GM19035 (cell line): ENCODE measurements around the gene LRCH2.
"Not testable (repeated sequence)": the region's sequence is repeated elsewhere in the genome, so short reads cannot be mapped to it uniquely, and the experiment has no call there.

Experiments used
- ATAC-seq: cut with Tn5 transposase; IDR thresholded peaks from one replicate; pipeline ENCODE4 v1.9.1; 2021; ENCODE audit not compliant: unreplicated experiment

The LRCH2 gene

DNA sequence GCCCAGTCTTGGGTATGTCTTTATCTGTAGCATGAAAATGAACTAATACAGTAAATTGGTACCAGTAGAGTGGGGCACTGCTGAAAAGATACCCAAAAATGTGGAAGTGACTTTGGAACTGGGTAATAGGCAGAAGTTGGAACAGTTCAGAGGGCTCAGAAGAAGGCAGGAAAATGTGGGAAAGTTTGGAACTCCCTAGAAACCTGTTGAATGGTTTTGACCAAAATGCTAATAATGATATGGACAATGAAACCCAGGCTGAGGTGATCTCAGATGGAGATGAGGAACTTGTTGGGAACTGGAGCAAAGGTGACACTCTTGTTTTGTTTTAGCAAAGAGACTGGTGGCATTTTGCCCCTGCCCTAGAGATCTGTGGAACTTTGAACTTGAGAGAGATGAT, 24.3 kb downstream of the LRCH2 start:
- ATAC-seq, result not testable (repeated sequence)

DNA sequence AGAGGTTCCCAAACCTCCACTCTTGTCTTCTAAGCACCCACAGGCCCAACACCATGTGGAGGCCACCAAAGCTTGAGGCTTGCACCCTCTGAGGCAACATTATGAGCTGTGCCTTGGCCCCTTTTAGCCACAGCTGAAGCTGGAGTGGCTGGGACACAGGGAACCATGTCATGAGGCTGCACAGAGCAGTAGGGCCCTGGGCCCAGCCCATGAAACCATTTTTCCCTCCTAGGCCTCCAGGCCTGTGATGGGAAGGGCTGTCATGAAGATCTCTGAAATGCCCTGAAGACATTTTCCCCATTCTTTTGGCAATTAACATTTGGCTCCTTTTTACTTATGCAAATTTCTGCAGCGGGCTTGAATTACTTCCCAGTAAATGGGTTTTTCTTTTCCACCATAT, 29.9 kb downstream of the LRCH2 start:
- no peak for ATAC-seq

DNA sequence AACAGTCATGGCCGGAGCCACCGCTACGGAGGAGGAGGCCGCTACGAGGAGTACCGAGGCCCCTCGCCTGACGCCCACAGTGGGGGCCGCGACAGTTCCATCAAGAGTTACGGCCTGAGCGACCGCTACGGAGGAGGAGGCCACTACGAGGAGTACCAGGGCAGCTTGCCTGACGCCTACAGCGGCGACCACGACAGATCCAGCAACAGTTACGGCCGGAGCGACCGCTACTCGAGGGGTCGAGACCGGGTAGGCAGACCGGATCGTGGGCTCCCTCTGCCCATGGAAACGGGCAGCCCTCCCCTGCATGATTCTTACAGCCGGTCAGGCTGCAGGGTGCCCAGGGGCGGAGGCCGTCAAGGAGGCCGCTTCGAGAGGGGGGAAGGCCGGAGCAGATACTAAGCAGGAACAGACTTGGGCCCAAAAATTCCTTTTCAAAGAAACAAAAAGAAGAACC, 41.6 kb downstream of the LRCH2 start:
- ATAC-seq, result no peak

DNA sequence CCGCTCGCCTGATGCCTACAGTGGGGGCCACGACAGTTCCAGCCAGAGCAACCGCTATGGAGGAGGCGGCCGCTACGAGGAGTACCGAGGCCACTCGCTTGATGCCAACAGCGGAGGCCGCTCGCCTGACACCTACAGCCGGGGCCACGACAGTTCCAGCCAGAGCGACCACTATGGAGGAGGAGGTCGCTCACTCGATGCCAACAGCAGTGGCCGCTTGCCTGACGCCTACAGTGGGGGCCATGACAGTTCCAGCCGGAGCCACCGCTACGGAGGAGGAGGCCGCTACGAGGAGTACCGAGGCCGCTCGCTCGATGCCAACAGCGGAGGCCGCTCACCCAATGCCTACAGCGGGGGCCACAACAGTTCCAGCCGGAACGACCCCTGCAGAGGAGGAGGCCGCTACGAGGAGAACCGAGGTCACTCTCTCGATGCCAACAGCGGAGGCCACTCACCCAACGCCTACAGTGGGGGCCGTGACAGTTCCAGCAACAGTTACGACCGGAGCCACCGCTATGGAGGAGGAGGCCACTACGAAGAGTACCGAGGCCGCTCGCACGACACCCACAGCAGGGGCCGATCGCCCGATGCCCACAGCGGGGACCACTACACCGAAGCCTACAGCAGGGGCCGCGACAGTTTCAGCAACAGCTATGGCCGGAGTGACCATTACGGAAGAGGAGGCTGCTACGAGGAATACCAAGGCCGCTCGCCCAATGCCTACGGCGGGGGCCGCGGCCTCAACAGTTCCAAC, 42.2 kb downstream of the LRCH2 start:
- no peak for ATAC-seq

DNA sequence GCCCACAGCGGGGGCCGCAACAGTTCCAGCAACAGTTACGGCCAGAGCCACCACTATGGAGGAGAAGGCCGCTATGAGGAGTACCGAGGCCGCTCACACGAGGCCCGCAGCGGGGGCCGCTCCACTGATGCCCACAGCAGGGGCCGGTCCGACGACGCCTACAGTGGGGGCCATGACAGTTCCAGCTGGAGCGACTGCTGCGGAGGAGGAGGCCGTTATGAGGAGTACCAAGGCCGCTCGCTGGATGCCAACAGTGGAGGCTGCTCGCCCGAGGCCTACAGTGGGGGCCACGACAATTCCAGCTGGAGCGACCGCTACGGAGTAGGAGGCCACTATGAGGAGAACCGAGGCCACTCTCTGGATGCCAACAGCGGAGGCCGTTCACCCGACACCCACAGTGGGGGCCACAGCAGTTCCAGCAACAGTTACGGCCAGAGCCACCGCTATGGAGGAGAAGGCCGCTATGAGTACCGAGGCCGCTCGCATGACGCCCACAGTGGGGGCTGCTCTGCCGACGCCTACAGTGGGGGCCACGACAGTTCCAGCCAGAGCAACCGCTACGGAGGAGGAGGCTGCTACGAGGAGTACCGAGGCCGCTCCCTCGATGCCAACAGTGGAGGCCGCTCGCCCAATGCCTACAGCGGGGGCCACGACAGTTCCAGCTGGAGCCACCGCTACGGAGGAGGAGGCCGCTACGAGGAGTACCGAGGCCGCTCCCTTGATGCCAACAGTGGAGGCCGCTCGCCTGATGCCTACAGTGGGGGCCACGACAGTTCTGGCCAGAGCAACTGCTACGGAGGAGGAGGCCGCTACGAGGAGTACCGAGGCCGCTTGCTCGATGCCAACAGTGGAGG, 43.0 kb downstream of the LRCH2 start:
- ATAC-seq, result no peak

DNA sequence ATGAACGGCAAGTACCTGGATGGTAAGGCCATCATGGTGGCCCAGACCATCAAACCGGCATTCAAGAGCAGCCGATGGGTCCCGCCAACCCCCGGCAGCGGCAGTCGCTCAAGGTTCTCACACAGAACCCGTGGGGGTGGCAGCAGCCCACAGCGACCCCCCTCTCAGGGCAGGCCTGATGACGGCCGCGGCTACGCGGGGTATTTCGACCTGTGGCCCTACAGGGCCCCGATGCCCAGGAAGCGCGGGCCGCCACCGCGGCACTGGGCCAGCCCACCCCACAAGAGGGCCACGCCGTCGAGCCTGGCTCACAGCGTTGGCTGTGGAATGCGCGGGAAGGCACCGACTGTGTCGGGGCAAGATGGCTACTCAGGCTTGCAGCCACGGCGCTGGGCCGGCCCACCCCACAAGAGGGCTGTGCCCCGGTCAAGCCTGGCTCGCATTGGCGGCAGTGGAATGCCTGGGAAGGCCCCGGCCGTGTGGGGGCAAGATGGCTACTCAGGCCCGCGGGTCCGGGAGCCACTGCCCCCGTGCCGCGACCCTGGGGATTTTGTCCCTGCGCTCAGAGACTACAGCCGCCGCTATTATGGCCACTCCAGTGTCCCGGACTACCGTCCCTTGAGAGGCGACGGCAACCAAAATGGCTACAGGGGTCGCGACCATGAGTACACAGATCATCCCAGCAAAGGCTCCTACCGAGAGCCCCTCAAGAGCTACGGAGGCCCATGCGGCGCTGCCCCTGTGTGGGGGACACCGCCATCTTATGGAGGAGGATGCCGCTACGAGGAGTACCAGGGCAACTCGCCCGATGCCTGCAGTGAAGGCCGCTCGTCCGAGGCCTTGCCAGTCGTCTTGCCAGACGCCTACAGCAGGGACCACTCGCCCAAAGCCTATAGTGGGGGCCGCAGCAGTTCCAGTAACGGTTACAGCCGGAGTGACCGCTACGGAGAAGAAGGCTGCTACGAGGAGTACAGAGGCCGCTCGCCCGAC, 44.0 kb downstream of the LRCH2 start:
- ATAC-seq, result no peak

DNA sequence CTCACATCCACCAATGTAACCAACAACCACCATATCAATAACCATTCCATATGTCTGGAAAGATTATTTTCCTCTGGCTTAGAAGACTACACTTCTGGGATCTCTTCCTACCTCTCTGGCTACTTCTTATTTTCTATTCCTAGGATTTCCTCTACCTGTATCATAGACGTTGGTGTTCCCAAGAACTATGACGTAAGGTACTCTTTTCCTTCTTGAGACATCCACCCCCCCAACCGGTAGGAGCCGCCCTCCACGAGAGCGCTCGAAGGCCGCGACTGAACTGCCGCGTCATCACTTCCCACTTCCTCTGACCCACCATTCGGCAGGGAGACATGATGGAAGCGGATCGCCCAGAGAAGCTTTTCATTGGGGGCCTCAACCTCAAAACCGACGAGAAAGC, 44.8 kb downstream of the LRCH2 start, which contains the start of gene RBMXL3:
Gene RBMXL3 (plus strand): TSS at position 301 of the 400 bp plus-strand sequence. CDS start 32 bp downstream, at position 333.
- ATAC-seq, result no peak

DNA sequence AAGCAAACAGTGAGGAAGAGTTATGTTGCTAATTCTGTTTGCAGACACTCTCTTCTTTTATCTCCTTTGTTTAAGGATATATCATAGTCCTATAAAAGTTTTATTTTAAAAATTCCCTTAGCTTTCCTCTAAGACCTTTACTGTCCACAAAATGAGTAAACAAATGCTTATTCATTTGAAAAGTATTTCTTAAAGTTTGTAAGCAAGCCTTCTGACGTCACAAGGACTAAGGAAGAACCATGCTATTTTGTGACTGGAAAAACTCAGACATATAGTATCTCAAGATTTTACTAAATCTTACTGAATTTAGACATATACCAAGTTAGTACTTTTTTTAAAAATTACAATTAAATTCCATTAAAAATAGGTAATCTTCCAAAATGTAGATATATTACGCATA, 49.9 kb downstream of the LRCH2 start:
- no peak for ATAC-seq

DNA sequence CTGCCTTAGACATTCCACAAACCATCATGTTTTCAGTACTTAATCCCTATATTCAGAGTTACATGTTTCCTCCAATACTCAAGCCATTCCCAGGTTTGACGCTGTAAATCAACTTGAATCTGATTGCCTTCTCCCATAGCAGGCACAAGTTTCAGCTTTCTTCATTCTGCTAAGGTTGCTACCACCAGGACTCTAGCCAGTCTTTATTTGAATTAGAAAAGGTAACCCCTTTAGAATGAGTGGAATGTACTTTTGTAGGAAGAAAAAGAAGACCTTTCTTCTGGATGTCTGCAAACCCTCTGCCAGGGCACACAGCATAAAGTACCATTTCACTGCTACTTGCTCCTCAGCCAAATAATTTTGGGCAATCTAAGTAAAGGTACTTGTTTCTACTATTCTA, 55.4 kb downstream of the LRCH2 start:
- ATAC-seq, result no peak

DNA sequence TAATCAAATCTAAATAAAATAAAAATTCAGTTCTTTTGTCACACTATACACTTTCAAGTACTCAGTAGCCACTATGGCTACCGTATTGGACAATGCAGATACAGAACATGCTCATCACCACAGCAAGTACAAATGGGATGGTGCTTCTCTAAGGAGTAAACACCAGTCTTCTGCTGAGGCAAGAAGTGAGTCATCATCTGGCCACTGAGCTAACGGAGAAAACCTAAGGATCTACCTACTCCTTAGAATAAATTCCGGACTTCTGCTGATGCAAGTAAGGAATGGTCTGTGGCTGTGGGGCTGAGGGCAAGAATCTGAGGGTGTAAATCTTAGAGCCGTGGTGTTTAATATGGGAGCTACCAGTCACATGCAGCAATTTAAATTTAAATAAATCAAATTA, 56.0 kb downstream of the LRCH2 start:
- ATAC-seq, result no peak

DNA sequence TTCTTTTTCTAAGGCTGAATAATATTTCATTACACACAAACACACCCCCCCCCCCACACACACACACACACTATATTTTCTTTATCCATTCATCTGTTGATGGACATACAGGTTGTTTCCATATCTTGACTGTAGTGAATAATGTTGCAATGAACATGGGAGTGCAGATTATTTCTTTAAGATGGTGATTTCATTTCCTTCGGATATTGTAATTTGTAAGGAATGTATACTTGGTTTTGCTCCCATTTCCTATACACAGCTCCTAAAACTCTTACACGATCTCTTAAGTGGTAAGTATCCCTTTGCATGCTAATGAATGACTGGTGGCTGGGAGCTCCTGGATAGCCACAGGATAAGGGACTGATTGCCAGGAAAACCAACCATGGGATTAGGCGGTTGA, 59.3 kb downstream of the LRCH2 start:
- ATAC-seq, result no peak

DNA sequence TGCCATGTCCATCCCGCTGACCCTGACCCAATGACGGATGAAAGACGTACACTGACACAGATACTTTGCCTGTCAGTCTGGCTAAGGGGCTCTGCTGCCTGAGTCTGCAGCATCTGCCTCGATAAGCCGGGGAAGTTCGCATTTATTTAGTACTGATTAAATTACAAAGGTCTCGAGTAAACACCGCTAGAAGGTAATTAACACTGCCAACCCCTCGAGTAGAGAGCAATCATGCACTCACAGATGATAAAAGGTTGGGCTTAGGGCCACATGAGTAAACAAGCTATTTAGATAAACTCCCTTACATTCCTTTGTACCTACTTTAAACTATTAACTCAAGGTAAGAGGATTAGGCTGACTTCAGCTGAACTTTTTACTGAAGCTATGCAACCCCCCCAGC, 60.7 kb downstream of the LRCH2 start:
- ATAC-seq, result no peak

DNA sequence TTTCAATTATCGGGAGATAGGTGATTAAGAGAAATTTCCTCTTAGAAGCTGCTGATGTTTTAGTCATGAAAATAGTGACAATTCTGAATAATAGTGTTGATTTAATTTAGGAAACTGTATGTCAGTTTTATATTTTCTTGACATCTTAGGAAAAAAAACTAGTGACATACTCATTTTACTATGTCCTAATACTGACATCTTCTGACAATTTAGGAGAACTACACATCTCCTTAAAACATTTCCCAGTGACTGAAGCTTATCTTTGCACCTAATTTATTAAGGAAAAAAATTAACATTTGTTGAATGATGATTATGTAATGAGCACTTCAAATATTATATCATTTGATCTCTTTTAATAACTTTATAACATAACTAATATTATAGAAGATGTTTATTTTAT, 86.7 kb downstream of the LRCH2 start:
- ATAC-seq, result no peak

DNA sequence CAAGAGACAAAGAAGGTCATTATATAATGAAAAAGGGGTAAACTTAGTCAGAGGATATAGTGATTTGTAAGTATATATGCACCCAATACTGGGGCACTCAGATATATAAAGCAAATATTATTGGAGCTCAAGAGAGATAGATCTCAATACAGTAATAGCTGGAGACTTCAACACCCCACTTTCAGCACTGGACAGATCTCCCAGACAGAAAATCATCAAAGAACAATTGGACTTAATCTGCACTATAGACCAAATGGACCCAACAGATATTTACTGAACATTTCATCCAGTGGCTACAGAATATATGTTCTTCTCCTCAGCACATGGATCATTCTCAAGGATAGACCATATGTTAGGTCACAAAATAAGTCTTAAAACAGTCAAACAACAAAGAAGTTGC, 91.8 kb downstream of the LRCH2 start:
- ATAC-seq, result no peak

DNA sequence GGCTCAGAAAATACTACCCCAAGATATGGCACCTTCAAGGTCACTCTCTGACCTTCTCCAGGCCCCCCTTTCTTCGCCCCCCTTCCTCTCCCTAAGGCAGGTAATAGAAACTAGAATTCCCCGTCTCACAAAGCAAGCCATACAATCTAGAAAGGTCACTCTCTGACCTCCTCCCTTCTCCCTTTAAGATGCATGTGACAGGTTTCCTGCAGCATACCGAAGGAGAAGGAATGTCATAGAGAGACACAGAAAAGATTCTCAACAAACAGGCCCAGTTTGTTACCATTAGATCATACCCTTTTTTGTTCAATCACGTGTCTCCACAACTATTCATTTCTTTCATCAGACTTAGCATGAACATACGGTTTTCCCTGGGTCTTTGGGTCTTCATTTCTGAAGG, 95.9 kb downstream of the LRCH2 start:
- no peak for ATAC-seq

DNA sequence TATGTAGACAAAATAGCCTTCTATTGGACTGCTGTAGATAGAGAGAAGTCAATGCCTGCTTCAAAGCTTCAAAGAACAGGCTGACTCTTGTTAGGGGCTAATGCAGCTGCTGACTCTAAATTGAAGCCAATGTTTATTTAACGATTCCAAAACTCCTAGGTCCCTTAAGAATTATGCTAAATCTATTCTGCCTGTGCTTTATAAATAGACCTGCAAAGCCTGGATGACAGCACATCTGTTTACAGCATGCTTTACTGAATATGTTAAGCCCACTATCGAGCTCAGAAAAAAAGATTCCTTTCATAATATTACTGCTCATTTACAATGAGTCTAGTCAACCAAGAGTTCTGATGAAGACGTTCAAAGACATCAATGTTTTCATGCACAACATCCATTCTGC, 99.5 kb downstream of the LRCH2 start:
- no peak for ATAC-seq

DNA sequence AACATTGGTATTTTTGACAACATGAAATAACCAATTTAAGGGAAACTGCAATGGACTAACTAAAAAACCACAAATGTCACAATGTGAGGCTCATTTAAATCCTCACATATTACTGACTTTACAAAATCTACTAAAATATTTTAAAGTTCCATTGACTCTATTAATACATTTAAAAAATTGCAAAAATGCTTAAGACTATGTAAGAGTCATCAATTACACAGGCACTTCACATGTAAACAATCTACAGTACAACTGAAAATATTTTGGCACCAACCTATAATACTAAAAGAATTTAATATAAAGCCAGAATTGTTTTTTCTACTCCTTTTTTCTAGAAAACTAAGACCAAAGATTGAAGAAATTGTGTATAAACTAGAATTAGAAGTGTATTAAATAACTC, 121.5 kb downstream of the LRCH2 start:
- no peak for ATAC-seq

DNA sequence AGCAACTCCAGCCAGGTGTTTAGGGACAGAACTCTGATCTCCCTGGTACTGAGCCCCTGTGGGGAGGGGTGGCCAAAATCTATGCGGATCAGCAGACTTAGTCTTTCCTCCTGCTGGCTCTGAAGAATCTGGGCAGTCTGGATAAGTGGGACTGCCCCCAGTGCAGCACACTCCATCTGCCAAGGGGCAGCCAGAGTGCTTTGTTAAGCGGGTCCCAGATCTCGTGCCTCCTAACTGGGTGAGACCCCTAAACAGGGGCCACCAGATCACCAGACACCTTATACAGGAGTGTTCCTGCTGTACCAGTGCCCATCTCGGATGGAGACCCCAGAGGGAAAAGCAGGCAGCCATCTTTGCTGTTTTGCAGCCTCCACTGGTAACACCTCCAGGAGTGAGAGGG, 135.0 kb downstream of the LRCH2 start:
- no peak for ATAC-seq

DNA sequence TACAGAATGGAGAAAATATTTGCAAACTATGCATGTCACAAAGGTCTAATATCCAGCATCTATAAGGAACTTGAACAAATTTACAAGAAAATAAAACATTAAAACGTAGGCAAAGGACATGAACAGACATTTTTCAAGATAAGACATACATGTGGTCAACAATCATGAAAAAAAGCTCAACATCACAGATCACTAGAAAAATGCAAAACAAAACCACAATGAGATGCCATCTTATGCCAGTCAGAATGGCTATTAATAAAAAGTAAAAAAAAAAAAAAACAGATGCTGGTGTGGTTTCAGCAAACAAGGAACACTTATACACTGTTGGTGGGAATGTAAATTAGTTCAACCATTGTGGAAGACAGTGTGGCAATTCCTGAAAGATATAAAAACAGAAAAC, 140.7 kb downstream of the LRCH2 start:
- no peak for ATAC-seq

DNA sequence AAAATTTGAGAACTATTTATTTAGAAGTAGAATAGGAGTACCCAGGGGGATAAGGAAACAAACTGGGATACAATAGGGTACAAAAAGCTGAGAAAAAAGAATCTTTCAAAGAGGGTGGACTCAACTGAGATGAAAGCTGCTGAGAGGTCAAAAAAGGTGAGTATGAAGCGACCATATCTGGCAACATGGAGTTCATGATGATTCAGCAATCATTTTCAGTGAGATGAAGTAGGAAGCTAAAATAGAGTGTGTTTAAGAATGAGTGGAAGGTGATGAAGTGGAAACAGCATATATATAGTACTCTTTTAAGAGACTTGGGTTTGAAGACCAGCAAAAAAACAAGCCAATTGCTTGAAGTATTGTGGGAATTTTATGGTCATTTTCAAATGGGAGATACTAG, 144.5 kb downstream of the LRCH2 start:
- no peak for ATAC-seq

DNA sequence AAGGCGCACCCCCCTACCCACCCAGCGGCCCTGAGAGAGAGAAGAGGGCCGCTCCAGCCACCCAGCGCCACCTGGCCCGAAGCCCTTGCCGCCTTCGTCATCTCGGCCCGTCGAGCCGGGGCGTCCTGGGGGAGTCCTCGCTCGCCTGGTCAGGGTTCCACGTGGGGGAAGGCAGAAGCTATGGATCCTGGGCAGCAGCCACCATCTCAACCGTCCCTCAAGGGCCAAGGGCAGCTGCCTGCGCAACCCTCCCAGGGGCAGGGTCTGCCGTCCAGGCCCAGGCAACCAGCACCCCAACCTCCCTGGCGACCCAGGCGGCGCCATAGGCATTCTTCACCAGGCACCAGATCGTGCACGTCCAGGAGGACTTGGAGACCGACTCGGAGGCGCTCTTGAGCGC, 165.0 kb downstream of the LRCH2 start:
- ATAC-seq, result no peak
